Activated CD4-positive, alpha-beta T cell treated with anti-CD3 and anti-CD28 coated beads for 1 hour (primary cell): Measurements from ENCODE around the gene WDR87.
"Not testable (repeated sequence)": the region's sequence is repeated elsewhere in the genome, so short reads cannot be mapped to it uniquely, and the experiment has no call there.

ENCODE experiments used
- DNase-seq: peaks from one replicate; pipeline ENCODE4 v3.0.0-alpha.2; 2020

The WDR87 gene

GRCh38 chr19:37874784-37875183 lies 31.6 kb downstream of the WDR87 start:
- no peak for DNase-seq

GRCh38 chr19:37872383-37872782 lies 34.0 kb downstream of the WDR87 start:
- no peak for DNase-seq

GRCh38 chr19:37869766-37870340 lies 36.5 kb downstream of the WDR87 start:
- DNase-seq = no peak

DNA sequence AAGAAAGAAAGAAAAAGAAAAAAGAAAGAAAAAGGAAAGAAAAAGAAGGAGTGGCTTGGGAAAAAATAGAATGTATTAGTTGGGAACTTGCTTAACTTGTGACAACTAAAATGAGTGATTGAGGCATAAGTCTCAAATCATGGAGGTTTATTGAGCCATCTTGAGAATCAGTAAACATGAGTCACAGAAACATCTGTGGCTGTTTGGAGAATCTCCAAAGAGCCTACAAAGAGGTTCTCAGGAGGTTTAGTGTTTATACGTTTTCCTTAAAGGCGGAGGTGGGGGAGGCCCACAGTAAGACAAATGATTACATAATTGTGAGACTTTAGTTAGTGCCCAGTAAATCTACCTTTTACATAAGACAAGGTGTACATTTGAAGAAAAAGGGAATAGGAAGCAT lies 38.6 kb downstream of the WDR87 start:
- DNase-seq = no peak

DNA sequence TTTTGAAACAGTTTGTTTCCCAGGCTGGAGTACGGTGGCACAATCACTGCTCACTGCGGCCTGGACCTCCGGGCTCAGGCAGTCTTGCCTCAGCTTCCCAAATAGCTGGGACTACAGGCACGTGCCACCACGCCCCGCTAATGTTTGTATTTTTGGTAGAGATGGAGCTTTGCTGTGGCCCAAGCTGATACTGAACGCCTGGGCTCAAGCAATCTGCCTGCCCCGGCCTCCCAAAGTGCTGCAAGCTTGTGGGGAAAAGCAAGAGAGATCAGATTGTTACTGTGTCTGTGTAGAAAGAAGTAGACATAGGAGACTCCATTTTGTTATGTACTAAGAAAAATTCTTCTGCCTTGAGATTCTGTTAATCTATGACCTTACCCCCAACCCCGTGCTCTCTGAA lies 40.5 kb downstream of the WDR87 start:
- not testable (repeated sequence) for DNase-seq

DNA sequence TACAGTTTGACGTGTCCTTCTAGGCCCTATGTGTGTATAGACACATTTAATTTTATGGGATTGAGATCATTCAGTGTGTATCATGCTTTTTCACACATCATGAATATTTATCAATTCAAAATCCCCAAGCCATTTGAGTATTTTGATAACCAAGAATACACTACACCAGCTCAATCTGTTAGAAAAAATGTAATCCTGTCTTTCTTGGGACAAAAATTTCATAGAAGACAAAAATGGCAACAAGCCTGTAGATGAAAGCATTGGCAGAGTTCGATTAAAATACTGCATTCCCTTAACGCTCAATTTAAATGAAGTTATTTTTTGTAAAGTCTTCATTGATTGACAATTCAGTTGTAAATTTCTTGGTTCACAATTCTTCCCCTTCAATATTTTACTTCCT lies 41.9 kb downstream of the WDR87 start:
- DNase-seq = no peak

DNA sequence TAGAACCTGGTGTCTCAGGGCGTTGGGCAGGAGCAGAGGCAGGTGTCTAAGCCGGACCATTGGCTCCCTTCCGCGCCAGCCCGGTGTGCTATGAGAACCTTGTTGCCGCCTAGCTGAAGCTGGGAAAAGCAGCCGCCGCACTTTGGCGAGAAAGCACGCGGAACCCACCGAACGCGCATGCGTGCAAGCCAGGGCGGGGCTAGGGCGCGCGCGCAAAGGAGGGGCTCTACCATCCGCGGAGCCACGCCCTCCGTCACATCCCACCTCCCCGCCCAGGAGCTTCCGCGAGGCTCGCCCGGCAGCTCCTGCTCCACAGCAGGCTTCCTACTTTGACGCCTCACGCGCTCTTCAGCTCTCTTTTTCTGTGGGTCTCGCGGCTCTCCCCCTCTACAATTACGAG lies 51.3 kb downstream of the WDR87 start:
- DNase-seq = no peak

DNA sequence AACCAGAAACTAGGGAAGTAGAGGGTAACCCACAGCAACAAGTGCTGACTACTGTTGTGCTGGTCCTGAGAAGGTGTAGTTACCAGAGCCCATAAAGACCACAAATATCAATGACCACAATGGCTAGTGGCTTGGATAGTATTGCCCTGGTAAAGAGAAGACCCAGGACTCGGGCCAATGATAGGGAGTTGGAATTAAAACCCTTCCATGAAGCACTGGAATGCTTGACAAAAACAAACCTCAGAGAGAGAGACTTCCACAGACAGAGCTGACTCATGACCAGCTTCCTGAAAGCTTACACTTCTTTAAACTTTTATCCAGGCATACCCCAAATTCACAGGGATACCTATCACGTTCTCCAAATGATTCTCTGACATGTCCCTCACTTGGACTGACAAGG lies 60.5 kb downstream of the WDR87 start:
- DNase-seq = no peak
